ENCODE results near the gene PLB1. TPM values are rescaled to one million over a fixed set of nuclear protein-coding genes. Genes with fewer than 3 reads are reported as not detected.

The PLB1 gene
- total and polyA plus RNA-seq, 2 experiments from 2014 or later: 0.06 to 0.21 TPM

DNA sequence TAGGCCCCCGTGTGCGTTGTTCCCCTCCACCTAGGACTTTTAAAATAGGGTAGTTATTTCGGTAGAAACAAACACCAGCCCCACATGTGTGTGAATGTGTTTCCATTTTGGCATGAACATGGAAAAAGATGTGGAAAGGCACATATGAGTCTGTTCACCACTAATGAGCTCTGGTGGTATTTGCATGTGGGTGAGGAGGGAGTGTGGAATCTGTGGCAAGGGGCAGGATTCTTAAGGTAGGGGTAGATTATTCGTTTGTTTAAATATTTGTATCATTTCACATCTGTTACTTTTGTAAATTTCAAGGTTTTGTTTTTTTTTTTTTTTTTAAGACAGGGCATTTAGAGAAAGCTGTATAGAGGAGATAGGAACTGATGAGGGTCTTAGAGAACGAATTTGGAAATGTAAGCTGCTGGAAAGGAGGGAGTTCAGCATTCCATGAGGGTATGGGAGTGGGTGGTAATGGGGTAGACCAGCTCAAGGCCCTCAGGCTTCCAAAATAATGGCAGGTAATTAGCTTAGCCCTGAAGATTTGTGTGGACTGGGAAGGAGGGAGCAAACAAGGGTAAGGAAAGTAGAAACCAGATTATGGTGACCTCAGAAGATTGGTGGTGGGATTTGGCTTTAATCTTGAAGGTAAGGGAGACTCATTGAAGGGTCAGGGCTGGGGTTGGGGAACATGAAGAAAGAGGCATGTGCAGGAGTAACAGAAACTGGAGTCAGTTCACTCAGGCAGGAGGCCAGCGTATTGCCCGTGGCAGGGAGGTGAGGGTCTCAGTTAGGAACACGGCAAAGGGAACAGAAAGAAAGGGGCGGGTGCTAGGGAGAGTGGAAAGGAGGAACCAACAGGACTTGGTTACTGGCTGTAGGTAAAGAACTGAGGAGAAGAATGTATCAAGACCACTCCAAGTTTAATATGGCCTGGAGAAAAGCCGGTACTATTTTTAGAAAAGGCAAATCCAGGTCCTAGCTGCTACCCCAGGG lies 123.6 kb downstream of the PLB1 start (continued):
- TF ChIP-seq, protein P1, sequence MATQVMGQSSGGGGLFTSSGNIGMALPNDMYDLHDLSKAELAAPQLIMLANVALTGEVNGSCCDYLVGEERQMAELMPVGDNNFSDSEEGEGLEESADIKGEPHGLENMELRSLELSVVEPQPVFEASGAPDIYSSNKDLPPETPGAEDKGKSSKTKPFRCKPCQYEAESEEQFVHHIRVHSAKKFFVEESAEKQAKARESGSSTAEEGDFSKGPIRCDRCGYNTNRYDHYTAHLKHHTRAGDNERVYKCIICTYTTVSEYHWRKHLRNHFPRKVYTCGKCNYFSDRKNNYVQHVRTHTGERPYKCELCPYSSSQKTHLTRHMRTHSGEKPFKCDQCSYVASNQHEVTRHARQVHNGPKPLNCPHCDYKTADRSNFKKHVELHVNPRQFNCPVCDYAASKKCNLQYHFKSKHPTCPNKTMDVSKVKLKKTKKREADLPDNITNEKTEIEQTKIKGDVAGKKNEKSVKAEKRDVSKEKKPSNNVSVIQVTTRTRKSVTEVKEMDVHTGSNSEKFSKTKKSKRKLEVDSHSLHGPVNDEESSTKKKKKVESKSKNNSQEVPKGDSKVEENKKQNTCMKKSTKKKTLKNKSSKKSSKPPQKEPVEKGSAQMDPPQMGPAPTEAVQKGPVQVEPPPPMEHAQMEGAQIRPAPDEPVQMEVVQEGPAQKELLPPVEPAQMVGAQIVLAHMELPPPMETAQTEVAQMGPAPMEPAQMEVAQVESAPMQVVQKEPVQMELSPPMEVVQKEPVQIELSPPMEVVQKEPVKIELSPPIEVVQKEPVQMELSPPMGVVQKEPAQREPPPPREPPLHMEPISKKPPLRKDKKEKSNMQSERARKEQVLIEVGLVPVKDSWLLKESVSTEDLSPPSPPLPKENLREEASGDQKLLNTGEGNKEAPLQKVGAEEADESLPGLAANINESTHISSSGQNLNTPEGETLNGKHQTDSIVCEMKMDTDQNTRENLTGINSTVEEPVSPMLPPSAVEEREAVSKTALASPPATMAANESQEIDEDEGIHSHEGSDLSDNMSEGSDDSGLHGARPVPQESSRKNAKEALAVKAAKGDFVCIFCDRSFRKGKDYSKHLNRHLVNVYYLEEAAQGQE (IDR thresholded peaks at IDR 0.05; ENCODE audit: unreplicated experiment): no peak
- TF ChIP-seq NANOG (IDR thresholded peaks at IDR 0.05; ENCODE audit: borderline replicate concordance): no peak
- no peak for TF ChIP-seq JUNB (IDR thresholded peaks at IDR 0.05; ENCODE audit: unreplicated experiment)

DNA sequence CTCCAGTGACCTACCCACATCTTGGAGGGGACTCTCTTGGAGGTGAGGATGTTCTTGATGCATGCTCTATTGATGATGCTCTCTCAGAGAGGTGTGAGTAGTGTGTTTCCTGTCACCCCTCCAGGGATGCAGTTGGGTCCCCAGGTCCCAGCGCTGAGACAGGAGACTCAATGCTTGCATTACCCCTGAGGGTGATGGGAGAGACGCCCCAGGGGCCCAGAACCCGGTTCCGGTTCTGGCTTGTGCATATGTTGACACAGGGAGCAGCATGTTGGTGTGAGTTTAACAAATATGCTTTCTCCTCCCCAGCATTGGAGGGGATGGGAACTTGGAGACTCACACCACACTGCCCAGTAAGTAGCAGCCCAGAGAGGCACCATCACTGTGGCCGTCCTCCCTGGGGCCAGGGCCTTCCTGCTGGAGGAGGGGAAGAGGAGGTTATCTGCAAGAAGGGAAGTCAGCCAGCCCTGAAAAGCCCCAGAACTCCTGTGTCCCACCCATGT lies 124.5 kb downstream of the PLB1 start:
- no peak for DNase-seq (ENCODE audit: low spot score)
- no peaks in the 10 kb centered on the region for H3F3A ChIP-seq (replicated peaks; ENCODE audit: low read depth)
- H3K27me3 ChIP-seq (ENCODE audit: insufficient read depth): no peaks in the 10 kb centered on the region
- H3K36me3 ChIP-seq (ENCODE audit: insufficient read depth): no peaks in the 10 kb centered on the region
- Mint-ChIP-seq H3K4me1 (peaks cover 28% of the 10 kb centered on the region), H3K27ac (no peak overlapping the region), H3K36me3 (ENCODE audit: low read depth) (no peaks in the 10 kb centered on the region), H3K9me3 (no peaks in the 10 kb centered on the region; the same call in 2 of the 3 replicates), H3K4me3 (no peak overlapping the region), H3K27me3 (ENCODE audit: insufficient read depth, low read depth, poor library complexity) (peaks cover 5% of the 10 kb centered on the region)
- H3K4me1 ChIP-seq (ENCODE audit: insufficient read depth): peaks cover 6% of the 10 kb centered on the region
- ATAC-seq: no peak
- 0 out of 2 replicates have a peak, but pooled peaks cover 4% of the 10 kb centered on the region for H3K9me2 ChIP-seq (ENCODE audit: insufficient read depth)
- no peak overlapping the region for H3K4me2 ChIP-seq
- no peak overlapping the region for H3K27ac ChIP-seq (ENCODE audit: low read depth)
- H2AFZ ChIP-seq: no peak overlapping the region
- no peaks in the 10 kb centered on the region for H3K79me2 ChIP-seq (replicated peaks; ENCODE audit: insufficient read depth)
- H3K4me3 ChIP-seq: no peak overlapping the region
- no peaks in the 10 kb centered on the region for H4K20me1 ChIP-seq (replicated peaks; ENCODE audit: insufficient read depth)
- TF ChIP-seq CREB1 (CRISPR knock-in tag; IDR thresholded peaks at IDR 0.05; ENCODE audit: low read depth) (no peak), NANOG (IDR thresholded peaks at IDR 0.05; ENCODE audit: borderline replicate concordance) (no peak), ETS1 (IDR thresholded peaks at IDR 0.05) (no peak), JUNB (IDR thresholded peaks at IDR 0.05; ENCODE audit: unreplicated experiment) (no peak), ZNF462 (CRISPR knock-in tag; IDR thresholded peaks at IDR 0.05) (no peak), EZH2phosphoT487 (IDR thresholded peaks at IDR 0.05; ENCODE audit: unreplicated experiment) (no peak), STAT1 (IDR thresholded peaks at IDR 0.05; ENCODE audit: unreplicated experiment) (no peak), CTCF (conservative IDR thresholded peaks at IDR 0.05; ENCODE audit: low read depth in 2 of 2) (no peak), ZNF331 (CRISPR knock-in tag; IDR thresholded peaks at IDR 0.05; ENCODE audit: low read depth) (no peak)
